HG03066 (cell line): ENCODE data around the gene AFAP1L1.
"Not testable (repeated sequence)": the region's sequence is repeated elsewhere in the genome, so short reads cannot be mapped to it uniquely, and the experiment has no call there.

ENCODE experiments used
- ATAC-seq: cut with Tn5 transposase; IDR thresholded peaks from one replicate; pipeline ENCODE4 v1.9.1; 2021; ENCODE audit warnings: low read depth; ENCODE audit not compliant: unreplicated experiment

AFAP1L1 gene

GRCh38 chr5:149260761-149261160 lies 10.9 kb upstream of the AFAP1L1 start:
- no peak for ATAC-seq

GRCh38 chr5:149261246-149261645 lies 10.4 kb upstream of the AFAP1L1 start:
- no peak for ATAC-seq

DNA sequence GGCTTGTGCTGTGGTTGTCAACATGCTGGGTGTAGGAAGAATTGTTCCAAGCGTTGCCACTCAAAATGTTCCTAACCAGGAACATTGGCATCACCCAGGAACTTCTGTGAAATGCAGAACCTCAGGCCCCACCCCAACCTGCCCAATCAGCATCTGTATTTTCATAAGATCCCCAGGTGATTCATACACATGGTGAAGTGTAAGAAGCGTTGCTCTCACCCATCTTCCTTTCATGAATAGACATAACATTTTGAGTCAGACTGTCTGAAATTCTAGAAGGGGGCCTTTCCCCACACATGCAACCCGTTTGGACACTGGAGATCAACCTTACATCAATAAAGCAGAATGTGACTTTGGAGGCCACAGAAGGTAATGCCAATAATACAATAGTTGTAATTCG lies 9.3 kb upstream of the AFAP1L1 start:
- ATAC-seq: no peak

DNA sequence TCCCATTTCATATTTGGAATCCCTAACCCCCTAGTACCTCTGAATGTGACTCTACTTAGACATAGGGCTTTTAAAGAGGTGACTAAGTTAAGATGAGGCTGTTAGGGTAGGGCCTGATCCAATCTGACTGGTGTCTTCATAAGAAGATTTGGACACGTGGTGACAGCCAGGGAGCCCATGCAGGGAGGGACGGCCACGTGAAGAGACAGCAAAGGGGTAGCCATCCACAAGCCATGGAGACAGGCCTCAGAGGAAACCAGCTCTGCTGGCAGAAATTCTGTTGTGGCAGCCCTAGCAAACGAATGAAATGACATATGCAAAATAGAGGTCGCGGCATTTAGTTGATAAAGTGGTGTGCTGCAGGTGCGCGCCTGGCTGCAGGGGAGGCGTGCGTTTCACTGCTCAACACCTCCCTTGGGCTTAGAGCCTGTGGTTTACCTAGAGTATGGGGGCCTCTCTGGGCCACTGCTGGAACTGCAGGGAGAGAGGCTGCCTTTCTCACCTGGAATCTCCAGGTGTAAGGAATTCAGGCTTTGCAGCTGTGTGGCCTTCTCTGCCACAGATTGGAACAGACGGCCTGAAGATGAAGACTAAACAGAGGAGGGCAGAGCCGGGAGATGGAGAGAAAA lies 7.1 kb upstream of the AFAP1L1 start:
- ATAC-seq: no peak

- ATAC-seq: no peak
Measured at GRCh38 chr5:149265068-149265465, 6.6 kb upstream of the AFAP1L1 start.

DNA sequence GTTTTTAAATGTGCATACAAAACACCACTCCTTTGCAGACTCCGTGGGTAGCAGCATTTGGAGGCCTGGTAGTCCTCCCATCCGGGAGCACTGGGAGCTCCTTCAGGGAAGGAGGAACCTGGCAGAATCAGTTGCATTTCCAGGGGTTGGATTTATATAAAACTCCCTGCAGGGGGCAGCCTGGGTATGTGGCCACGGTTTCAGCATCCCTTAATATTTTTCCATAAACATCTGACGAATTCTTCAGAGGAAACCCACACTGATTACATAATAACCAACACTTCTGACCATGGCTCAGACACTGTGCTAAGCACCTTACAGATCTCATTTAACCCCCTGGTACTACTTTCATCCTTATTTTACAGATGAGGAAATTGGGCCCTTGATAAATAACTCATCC lies 6.1 kb upstream of the AFAP1L1 start:
- ATAC-seq: no peak

- no peak for ATAC-seq
Measured at GRCh38 chr5:149267241-149267973, 4.3 kb upstream of the AFAP1L1 start.

- ATAC-seq: no peak
Measured at GRCh38 chr5:149268928-149269557, 2.6 kb upstream of the AFAP1L1 start.

DNA sequence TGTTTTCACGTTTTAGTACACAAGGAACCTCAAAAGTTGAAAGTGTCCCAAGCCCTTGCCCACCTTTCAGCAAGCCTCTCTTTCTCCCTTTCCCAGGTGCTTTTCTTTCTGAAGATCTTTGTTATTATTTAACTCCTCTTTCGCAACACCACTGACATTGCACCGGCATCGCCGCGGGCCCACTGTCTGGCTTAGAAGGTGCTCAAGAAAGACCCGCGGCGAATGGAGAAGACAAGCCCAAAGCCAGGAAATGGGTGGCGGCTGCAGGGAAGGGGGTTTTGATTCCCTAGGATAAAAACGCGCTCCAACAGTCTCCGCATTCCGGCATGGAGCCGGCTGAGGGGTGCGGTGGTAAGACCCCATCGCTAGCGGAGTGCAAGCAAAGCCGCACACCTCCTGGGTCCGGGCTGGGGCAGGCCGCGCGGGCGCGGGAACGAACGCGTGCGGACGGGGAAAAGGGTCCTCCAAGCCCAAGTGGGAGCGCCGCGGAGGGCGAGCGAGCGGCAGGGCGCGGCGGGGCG lies 404 bp upstream of the AFAP1L1 start:
- no peak for ATAC-seq

GRCh38 chr5:149272781-149273180 lies 1.1 kb downstream of the AFAP1L1 start:
- ATAC-seq: not testable (repeated sequence)

DNA sequence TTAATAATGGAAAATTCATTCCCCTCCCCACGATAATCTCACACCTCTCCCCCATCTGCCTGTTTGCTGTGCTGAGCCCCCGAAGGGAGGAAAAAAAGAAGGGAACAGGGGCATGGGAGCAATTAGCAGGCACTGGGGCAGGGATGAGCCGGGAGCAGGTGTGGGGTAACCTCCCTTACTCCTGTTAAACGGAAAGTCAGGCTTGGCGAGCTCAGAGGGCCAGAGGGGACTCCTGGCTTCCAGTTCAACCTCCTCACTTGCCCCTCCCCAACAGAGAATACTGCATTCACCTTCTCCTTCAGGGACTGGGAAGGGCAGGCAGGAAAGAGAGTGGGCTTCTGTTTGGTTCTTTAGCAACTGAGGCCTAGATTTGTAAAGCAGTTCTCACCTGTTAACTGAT lies 1.6 kb downstream of the AFAP1L1 start:
- no peak for ATAC-seq

GRCh38 chr5:149273950-149274349 lies 2.3 kb downstream of the AFAP1L1 start:
- ATAC-seq: no peak

DNA sequence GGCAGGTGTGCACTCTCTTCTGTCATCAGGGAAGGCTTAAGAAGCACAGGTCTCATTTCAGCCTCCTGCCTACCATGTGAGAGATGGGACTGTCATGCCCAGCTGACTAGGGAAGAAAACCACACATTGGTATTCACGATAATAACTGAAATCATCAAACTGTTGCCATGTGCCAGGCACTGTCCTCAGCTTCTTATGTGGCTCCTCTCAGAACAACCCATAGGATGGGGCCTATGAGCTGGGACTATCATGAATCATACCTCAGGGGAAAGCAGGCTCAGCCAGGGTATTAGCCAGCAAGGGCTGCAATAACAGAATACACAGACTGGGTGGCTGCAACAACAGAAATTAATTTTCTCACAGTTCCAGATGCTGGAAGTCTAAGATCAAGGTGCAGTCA lies 3.3 kb downstream of the AFAP1L1 start:
- ATAC-seq: no peak

GRCh38 chr5:149277801-149278200 lies 6.1 kb downstream of the AFAP1L1 start:
- no peak for ATAC-seq

DNA sequence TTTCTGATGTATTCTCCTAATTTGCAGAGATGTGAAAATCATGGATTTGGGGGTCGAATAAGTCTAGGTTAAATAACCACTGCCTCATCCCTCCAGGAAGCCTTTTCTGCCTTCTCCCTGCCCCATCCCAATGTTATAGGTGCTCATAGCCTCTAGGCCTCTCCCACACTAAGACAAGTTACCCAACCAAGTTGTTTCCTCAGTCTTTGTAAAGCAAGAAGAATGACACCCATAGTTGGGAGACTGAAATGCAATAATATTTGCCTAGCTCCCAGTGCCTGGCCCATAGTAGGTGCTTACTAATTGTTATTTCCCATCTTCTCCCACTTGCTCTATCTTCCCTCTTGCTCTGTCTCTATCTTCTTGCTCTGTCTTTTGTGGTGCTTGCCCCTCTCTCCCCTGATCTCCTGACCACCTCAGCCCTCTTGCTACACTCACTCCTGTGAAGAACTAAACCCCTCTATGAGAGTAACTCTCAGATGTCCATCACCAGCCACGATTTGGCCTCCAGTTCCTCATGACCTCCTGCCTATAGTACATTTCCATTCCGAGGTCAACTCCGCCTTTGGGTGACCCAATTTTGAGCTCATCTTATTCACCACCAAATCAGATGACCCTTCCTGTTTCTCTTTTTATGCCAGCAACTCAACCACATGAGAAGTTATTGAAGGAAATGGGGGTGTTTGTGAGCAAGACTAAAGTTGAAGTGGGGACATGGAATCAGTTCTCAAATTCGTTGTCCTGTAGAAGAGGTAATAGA lies 7.0 kb downstream of the AFAP1L1 start:
- no peak for ATAC-seq

DNA sequence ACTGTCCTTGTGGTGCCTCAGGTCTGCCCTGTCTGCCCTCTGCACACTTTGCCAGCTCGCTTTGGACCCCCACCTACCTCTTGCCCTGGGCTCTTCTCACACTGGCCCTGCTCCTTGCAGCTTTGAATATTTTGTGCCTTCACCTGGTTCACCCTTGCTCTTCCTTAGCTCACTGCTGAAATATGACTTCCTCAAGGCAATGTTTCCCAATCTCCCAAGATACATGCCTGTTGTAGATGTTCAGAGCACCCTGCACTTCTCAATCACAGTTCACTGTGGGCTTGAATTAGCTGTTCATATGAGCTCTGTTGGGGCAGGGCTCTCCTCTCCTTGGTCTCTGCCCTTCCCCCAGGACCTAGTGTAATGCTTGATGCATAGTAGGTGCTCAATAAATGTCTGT lies 8.0 kb downstream of the AFAP1L1 start:
- ATAC-seq: no peak

- ATAC-seq: no peak
Measured at GRCh38 chr5:149280124-149280523, 8.5 kb downstream of the AFAP1L1 start.

- no peak for ATAC-seq
Measured at GRCh38 chr5:149280802-149281201, 9.1 kb downstream of the AFAP1L1 start.

DNA sequence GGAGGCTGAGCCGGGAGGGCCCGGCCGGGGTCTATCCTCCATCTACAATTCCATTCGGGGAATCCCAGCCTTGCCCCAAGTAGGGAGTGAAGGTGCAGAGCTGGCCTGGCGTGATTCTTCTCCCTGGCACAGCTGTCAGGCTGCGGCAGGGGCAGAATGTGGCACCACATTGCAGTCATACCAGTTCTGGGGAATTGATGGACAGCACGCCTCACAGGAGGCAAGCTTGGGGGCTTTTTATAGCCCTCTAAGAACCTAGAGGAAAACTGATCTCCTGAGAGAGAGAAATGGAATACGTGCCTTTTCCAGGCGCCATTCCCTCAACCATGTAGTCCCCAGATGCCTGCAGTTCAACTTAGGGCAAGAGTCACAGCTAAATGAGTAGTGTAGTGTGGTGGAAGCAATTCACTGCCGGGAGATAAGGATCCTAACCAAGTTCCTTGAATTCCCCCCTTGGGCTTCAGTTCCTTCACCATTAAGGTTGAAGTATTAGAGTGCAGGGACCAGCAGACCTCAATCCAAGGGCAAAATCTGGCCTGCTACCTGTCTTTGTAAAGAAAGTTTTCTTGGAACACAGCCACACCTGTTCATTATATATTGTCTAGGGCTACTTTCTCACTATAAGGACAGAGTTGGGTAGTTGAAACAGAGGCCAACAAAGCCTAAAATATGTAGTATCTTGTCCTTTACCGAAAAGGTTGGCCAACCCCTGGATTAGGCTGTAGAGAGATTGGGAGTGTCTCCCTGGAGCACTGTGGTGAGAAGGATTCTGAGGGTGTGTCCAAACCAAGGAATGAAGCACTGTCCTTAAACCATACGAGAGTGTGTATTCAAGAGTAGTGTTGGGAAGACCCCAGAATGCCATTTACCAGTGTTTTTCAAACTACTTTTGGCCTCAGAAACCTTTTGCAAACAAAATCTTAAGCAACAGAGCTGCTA lies 10.6 kb downstream of the AFAP1L1 start:
- no peak for ATAC-seq

DNA sequence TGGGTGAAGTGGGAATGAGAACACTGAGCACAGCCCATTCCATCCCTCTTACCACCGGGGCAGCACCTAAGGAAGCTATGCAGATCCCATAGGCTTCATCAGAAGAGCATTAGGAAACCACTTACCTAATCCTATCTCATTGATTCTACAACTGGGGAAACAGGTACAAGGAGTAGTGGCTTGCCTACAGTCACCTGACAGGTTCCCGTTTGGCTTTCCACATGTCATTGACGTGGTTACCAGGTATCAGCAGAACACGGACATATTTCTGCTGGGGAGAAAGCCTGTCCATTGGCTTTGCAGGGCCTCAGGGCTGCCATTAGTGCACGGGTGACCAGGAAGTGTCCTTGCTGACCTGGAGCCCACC lies 11.3 kb downstream of the AFAP1L1 start:
- no peak for ATAC-seq
